Measurements from ENCODE around the gene LRRC27.
"Not testable (repeated sequence)": the region's sequence is repeated elsewhere in the genome, so short reads cannot be mapped to it uniquely, and the experiment has no call there.

The LRRC27 gene

DNA sequence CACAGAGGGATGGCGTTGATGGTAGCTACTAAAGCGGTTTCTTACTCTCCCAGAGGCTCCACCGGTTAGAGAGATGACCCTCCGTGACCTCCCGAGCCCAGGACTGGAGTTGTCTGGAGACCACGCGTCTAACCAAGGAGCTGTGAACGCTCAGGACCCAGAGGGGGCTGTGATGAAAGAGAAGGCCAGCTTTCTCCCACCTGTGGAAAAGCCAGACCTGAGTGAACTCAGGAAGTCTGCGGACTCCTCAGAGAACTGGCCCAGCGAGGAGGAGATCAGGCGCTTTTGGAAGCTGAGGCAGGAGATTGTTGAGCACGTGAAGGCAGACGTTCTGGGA is 15.9 kb downstream of the LRRC27 start:
- H3K4me3 ChIP-seq (ENCODE audit: low read depth in 1 of 2, low read length in 2 of 2), result no peak overlapping the region
- H3K9me3 ChIP-seq (ENCODE audit: control insufficient read depth in 1 of 2, low read length in 2 of 2), result no peaks in the 10 kb centered on the region
- H3K9ac ChIP-seq (ENCODE audit: low read depth in 1 of 2, low read length in 2 of 2), result no peak overlapping the region
- no peaks in the 10 kb centered on the region for H3K4me1 ChIP-seq (ENCODE audit: control insufficient read depth in 1 of 2, insufficient read depth in 2 of 2, low read length in 2 of 2)
- H3K36me3 ChIP-seq (ENCODE audit: control insufficient read depth in 1 of 2, insufficient read depth in 2 of 2, low read length in 2 of 2), result peaks cover 6 to 27% of the 10 kb centered on the region in 2 donors
- no peaks in the 10 kb centered on the region for H3K27me3 ChIP-seq (ENCODE audit: control insufficient read depth in 1 of 2, insufficient read depth in 2 of 2, low read length in 2 of 2)
- no peak overlapping the region for H3K27ac ChIP-seq (ENCODE audit: low read depth, low read length)

DNA sequence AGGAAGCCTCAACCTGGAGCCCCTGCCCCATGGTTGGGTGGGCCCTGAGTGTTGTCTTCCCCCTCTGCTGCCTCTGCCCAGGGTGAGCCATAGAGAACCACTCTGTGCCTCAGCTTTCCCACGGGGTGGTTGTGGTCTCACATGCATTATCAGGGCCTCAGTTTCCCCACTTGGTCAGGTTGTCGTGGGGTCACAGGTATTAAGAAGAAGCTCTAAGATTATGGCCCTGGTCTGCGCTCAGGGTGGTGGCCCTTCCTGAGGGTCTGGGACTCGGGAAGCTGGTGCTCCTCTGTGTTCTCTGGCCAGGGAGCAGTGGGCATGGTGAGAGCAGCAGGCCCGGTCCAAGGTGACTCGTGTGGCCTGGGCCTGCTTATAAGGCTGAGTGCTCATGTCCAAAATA is 17.8 kb downstream of the LRRC27 start:
- H3K27ac ChIP-seq (ENCODE audit: low read depth, low read length), result no peak overlapping the region
- no peak overlapping the region for H3K4me3 ChIP-seq (ENCODE audit: low read depth in 1 of 2, low read length in 2 of 2)
- H3K9me3 ChIP-seq (ENCODE audit: control insufficient read depth in 1 of 2, low read length in 2 of 2), result no peaks in the 10 kb centered on the region
- no peaks in the 10 kb centered on the region for H3K4me1 ChIP-seq (ENCODE audit: control insufficient read depth in 1 of 2, insufficient read depth in 2 of 2, low read length in 2 of 2)
- H3K27me3 ChIP-seq (ENCODE audit: control insufficient read depth in 1 of 2, insufficient read depth in 2 of 2, low read length in 2 of 2), result no peaks in the 10 kb centered on the region
- H3K36me3 ChIP-seq (ENCODE audit: control insufficient read depth in 1 of 2, insufficient read depth in 2 of 2, low read length in 2 of 2), result peaks cover 3 to 17% of the 10 kb centered on the region in 2 donors
- H3K9ac ChIP-seq (ENCODE audit: low read depth in 1 of 2, low read length in 2 of 2), result no peak overlapping the region

DNA sequence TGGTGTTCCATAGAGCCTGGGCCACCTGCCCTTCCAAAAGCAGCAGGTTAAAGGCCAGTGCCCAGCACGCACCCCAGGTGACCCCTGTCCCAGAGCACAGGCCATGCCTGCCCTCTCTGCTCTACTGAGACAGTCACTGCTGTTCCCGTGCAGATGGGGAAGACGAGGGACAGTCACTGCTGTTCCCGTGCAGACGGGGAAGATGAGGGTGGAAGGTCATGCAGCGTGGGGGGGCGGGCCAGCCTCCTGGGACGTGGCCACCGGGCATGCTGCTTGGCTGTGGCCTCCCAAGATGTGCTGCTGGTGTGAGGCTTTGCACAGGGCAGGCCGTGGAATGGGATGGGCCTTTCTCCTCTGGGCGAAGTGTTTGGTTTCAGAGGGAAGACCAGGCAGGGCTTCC is 18.4 kb downstream of the LRRC27 start:
- no peak overlapping the region for H3K27ac ChIP-seq (ENCODE audit: low read depth, low read length)
- no peaks in the 10 kb centered on the region for H3K27me3 ChIP-seq (ENCODE audit: control insufficient read depth in 1 of 2, insufficient read depth in 2 of 2, low read length in 2 of 2)
- no peaks in the 10 kb centered on the region for H3K9me3 ChIP-seq (ENCODE audit: control insufficient read depth in 1 of 2, low read length in 2 of 2)
- H3K9ac ChIP-seq (ENCODE audit: low read depth in 1 of 2, low read length in 2 of 2), result no peak overlapping the region
- no peak overlapping the region for H3K4me3 ChIP-seq (ENCODE audit: low read depth in 1 of 2, low read length in 2 of 2)
- H3K4me1 ChIP-seq (ENCODE audit: control insufficient read depth in 1 of 2, insufficient read depth in 2 of 2, low read length in 2 of 2), result no peaks in the 10 kb centered on the region
- H3K36me3 ChIP-seq (ENCODE audit: control insufficient read depth in 1 of 2, insufficient read depth in 2 of 2, low read length in 2 of 2), result peaks cover 3 to 15% of the 10 kb centered on the region in 2 donors

DNA sequence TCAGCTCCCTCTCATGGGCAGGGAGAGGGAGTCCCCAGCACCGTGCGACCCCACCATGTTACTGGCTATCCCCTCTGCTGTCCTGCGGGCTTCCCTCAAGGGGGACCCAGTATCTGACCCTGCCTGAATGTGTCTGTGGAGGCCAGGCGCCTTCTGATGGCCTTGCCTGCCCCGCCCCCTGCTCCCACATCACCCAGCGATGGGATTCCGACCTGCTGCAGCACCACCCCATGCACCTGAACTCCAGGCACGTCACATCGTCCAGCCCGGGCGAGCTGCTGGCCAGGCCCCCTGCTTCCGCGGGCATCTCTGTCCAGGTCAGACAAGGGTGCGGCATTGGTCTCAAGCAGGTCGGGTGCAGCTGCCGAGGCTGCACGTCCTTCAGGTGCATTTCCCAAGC is 19.0 kb downstream of the LRRC27 start:
- no peaks in the 10 kb centered on the region for H3K4me1 ChIP-seq (ENCODE audit: control insufficient read depth in 1 of 2, insufficient read depth in 2 of 2, low read length in 2 of 2)
- H3K27ac ChIP-seq (ENCODE audit: low read depth, low read length), result no peak overlapping the region
- H3K4me3 ChIP-seq (ENCODE audit: low read depth in 1 of 2, low read length in 2 of 2), result no peak overlapping the region
- H3K9me3 ChIP-seq (ENCODE audit: control insufficient read depth in 1 of 2, low read length in 2 of 2), result no peaks in the 10 kb centered on the region
- no peaks in the 10 kb centered on the region for H3K27me3 ChIP-seq (ENCODE audit: control insufficient read depth in 1 of 2, insufficient read depth in 2 of 2, low read length in 2 of 2)
- peaks cover 3 to 12% of the 10 kb centered on the region in 2 donors for H3K36me3 ChIP-seq (ENCODE audit: control insufficient read depth in 1 of 2, insufficient read depth in 2 of 2, low read length in 2 of 2)
- H3K9ac ChIP-seq (ENCODE audit: low read depth in 1 of 2, low read length in 2 of 2), result no peak overlapping the region

DNA sequence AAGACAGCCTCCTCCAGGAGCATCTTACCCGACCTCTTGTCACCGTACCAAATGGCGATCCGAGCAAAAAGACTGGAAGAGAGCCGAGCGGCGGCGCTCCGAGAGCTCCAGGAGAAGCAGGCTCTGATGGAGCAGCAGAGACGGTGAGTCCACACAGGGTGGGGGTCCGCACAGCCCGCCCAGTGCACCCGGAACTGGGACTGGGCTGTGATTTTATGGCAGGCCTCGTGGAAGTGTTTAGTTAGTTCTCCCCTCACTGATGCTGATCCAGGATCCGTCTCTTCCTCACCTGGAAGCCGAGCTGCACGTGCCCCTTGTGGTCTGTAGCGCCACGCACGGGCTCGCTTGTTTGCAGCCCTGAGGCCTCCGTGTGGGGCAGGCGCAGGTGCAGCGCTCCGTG is 19.6 kb downstream of the LRRC27 start:
- no peak overlapping the region for H3K4me3 ChIP-seq (ENCODE audit: low read depth in 1 of 2, low read length in 2 of 2)
- H3K9me3 ChIP-seq (ENCODE audit: control insufficient read depth in 1 of 2, low read length in 2 of 2), result no peaks in the 10 kb centered on the region
- H3K9ac ChIP-seq (ENCODE audit: low read depth in 1 of 2, low read length in 2 of 2), result no peak overlapping the region
- peaks cover 3 to 13% of the 10 kb centered on the region in 2 donors for H3K36me3 ChIP-seq (ENCODE audit: control insufficient read depth in 1 of 2, insufficient read depth in 2 of 2, low read length in 2 of 2)
- H3K27ac ChIP-seq (ENCODE audit: low read depth, low read length), result no peak overlapping the region
- H3K4me1 ChIP-seq (ENCODE audit: control insufficient read depth in 1 of 2, insufficient read depth in 2 of 2, low read length in 2 of 2), result no peaks in the 10 kb centered on the region
- no peaks in the 10 kb centered on the region for H3K27me3 ChIP-seq (ENCODE audit: control insufficient read depth in 1 of 2, insufficient read depth in 2 of 2, low read length in 2 of 2)

DNA sequence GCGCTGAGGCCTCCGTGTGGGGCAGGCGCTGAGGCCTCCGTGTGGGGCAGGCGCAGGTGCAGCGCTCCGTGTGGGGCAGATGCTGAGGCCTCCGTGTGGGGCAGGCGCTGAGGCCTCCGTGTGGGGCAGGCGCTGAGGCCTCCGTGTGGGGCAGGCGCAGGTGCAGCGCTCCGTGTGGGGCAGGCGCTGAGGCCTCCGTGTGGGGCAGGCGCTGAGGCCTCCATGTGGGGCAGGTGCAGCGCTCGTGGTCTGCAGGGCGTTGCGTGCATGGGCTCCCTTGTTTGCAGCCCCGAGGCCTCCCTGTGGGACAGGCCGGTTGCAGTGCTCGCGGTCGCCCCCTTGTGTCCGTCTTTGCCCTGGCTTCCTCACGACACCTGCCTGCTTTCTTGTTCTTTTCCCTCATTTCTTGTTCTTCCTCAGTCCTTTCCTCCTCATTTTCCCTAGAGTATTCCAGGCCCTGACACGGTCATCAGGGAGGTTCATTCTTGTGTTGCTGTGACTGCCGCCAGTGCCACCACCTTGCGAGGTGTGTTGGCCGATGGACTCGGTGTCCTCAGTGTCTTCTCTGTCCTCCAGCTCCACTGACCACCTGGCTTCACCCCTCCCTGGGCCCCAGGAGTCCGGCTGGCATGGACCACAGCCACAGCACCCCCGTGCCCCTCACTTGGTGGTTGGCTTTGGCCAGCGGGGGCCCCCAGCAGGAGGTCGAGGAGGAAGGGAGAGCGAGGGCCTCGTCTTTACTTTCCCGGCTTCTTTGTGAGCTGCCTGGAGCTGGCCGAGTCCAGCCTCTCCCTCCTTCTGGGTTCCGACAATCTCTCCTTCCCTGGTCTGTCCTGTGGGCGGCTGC is 20.7 kb downstream of the LRRC27 start:
- H3K36me3 ChIP-seq (ENCODE audit: control insufficient read depth in 1 of 2, insufficient read depth in 2 of 2, low read length in 2 of 2), result peaks cover 3 to 13% of the 10 kb centered on the region in 2 donors
- not testable (repeated sequence) for H3K27me3 ChIP-seq (ENCODE audit: control insufficient read depth in 1 of 2, insufficient read depth in 2 of 2, low read length in 2 of 2); H3K4me1 ChIP-seq (ENCODE audit: control insufficient read depth in 1 of 2, insufficient read depth in 2 of 2, low read length in 2 of 2); H3K9ac ChIP-seq (ENCODE audit: low read depth in 1 of 2, low read length in 2 of 2); H3K4me3 ChIP-seq (ENCODE audit: low read depth in 1 of 2, low read length in 2 of 2); H3K9me3 ChIP-seq (ENCODE audit: control insufficient read depth in 1 of 2, low read length in 2 of 2); H3K27ac ChIP-seq (ENCODE audit: low read depth, low read length)

DNA sequence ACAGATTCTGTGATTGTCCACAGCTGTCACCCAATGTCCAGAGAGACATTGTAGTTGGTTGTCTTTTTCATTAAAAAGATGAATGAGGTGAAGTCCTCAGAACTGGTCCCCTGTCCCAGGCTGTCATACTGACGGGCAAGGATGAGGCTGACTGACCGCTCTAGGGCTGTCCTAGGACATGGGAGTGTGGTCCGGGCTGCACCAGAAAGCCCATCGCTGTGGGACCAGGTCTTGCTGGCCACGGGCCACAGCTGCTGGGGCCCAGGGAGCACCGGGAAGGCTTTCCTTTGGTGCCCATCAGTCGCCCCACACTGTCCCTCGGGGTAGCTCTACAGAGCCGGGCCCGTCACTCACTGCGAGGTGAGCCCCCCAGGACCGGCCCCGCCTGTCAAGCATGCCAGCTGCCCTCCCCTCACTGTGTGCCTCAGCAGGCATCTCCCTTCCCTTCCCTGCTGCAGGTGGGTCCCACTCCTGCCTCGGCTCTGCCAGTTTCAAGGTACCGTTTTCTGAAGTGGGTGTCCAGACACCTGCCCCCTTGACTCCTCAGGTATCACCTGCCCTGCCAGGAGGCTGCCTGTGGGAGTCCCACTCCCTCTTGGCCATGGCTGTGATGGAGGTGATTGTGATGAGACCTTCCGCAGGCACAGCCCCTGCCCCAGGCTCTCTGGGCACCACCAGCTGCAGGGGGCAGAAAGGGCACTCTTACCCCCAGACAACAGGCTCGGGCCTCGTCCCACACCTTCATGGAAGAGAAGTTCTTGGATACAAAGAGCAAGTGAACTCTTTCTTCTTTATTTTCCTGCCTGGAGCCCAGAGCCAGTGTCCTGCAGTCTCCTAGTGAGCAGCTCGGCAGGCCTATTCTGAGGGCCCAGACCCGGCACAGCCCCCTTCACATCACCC is 21.7 kb downstream of the LRRC27 start:
- Histone ChIP-seq H3K9ac (ENCODE audit: low read depth in 1 of 2, low read length in 2 of 2) (no peak overlapping the region), H3K4me3 (ENCODE audit: low read depth in 1 of 2, low read length in 2 of 2) (no peak overlapping the region), H3K4me1 (ENCODE audit: control insufficient read depth in 1 of 2, insufficient read depth in 2 of 2, low read length in 2 of 2) (no peaks in the 10 kb centered on the region), H3K36me3 (ENCODE audit: control insufficient read depth in 1 of 2, insufficient read depth in 2 of 2, low read length in 2 of 2) (peaks cover 3 to 9% of the 10 kb centered on the region in 2 donors), H3K9me3 (ENCODE audit: control insufficient read depth in 1 of 2, low read length in 2 of 2) (no peaks in the 10 kb centered on the region), H3K27me3 (ENCODE audit: control insufficient read depth in 1 of 2, insufficient read depth in 2 of 2, low read length in 2 of 2) (no peaks in the 10 kb centered on the region), H3K27ac (ENCODE audit: low read depth, low read length) (no peak overlapping the region)

DNA sequence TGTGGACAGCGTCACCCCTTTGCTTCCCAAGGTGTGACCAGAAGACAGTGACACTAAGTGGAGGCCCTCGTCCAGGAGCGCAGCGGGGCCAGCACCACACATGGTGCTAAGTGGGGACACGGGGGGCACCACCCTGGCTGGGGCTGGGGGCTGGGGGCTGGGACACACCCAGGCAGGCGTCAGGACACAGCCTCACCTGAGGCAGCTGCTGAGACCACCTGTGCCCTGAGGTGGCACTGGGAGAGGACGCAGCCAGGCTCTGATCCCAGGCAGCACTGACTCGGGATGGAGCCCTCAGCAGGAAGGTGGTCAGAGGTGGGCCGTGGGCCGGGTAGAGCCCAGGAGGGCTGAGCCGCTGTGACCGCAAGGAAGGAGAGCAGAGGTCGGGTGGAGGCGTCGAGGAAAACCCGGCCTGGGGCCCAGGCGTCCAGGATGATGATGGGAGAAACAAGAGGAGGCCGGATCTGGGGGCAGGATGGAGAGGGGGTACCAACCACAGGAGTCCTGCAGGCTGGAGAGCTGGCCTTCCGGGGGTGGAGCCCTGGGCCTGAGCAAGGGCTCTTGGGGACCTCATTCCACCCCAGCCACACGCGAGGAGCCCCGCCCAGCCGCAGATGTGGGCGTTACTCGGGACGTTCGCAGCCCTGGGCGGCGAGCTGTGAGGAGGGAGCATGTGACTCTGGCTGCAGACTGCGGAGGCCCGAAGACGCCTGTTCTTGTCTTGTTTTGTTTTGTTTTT is 22.5 kb downstream of the LRRC27 start:
- Histone ChIP-seq H3K36me3 (ENCODE audit: control insufficient read depth in 1 of 2, insufficient read depth in 2 of 2, low read length in 2 of 2) (peaks cover 0 to 3% of the 10 kb centered on the region in 2 donors), H3K4me3 (ENCODE audit: low read depth in 1 of 2, low read length in 2 of 2) (no peak overlapping the region), H3K9ac (ENCODE audit: low read depth in 1 of 2, low read length in 2 of 2) (no peak overlapping the region), H3K27me3 (ENCODE audit: control insufficient read depth in 1 of 2, insufficient read depth in 2 of 2, low read length in 2 of 2) (no peaks in the 10 kb centered on the region), H3K9me3 (ENCODE audit: control insufficient read depth in 1 of 2, low read length in 2 of 2) (no peaks in the 10 kb centered on the region), H3K4me1 (ENCODE audit: control insufficient read depth in 1 of 2, insufficient read depth in 2 of 2, low read length in 2 of 2) (no peaks in the 10 kb centered on the region), H3K27ac (ENCODE audit: low read depth, low read length) (no peak overlapping the region)

DNA sequence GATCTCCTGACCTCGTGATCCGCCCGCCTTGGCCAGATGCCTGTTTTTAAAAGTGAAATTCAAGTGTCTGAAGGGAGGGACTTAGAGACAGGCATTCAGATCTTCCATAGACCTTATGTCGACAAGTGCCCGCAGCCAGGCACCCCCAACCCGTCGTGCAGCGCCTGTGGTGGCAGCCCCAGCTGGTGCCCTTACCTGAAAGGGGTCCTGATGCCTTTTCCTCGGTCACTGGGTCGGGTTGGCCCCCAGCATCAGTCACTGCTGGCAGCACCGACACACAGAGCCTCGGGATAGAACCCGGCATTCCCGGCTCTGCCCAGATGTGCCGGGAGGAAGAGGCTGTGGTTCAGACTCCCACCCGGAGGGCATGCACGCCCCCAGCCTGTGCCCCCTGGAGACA is 23.3 kb downstream of the LRRC27 start:
- Histone ChIP-seq H3K36me3 (ENCODE audit: control insufficient read depth in 1 of 2, insufficient read depth in 2 of 2, low read length in 2 of 2) (peaks cover 0 to 3% of the 10 kb centered on the region in 2 donors), H3K4me3 (ENCODE audit: low read depth in 1 of 2, low read length in 2 of 2) (no peak overlapping the region), H3K4me1 (ENCODE audit: control insufficient read depth in 1 of 2, insufficient read depth in 2 of 2, low read length in 2 of 2) (no peaks in the 10 kb centered on the region), H3K27ac (ENCODE audit: low read depth, low read length) (no peak overlapping the region), H3K9me3 (ENCODE audit: control insufficient read depth in 1 of 2, low read length in 2 of 2) (no peaks in the 10 kb centered on the region), H3K27me3 (ENCODE audit: control insufficient read depth in 1 of 2, insufficient read depth in 2 of 2, low read length in 2 of 2) (no peaks in the 10 kb centered on the region), H3K9ac (ENCODE audit: low read depth in 1 of 2, low read length in 2 of 2) (no peak overlapping the region)

DNA sequence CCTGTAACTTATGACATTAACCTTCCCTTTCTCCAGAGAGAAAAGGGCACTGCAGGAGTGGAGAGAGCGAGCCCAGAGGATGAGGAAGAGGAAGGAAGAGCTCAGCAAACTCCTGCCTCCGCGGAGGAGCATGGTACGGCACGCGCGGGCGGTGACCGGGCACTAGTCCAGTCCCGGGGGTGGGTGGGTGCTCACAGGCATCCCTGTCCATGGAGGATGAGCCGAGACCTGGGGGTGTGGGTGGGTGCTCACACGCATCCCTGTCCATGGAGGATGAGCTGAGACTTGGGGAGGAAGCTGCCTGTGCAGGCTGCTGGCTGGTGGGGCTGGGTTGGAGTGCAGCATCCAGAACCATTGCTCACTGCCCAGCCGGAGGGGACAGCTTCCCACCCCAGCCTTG is 23.8 kb downstream of the LRRC27 start:
- H3K27me3 ChIP-seq (ENCODE audit: control insufficient read depth in 1 of 2, insufficient read depth in 2 of 2, low read length in 2 of 2), result no peaks in the 10 kb centered on the region
- no peak overlapping the region for H3K9ac ChIP-seq (ENCODE audit: low read depth in 1 of 2, low read length in 2 of 2)
- H3K27ac ChIP-seq (ENCODE audit: low read depth, low read length), result no peak overlapping the region
- no peaks in the 10 kb centered on the region for H3K4me1 ChIP-seq (ENCODE audit: control insufficient read depth in 1 of 2, insufficient read depth in 2 of 2, low read length in 2 of 2)
- H3K9me3 ChIP-seq (ENCODE audit: control insufficient read depth in 1 of 2, low read length in 2 of 2), result no peaks in the 10 kb centered on the region
- H3K36me3 ChIP-seq (ENCODE audit: control insufficient read depth in 1 of 2, insufficient read depth in 2 of 2, low read length in 2 of 2), result peaks cover 0 to 3% of the 10 kb centered on the region in 2 donors
- no peak overlapping the region for H3K4me3 ChIP-seq (ENCODE audit: low read depth in 1 of 2, low read length in 2 of 2)

All from duodenal mucosa (tissue), 2 donors.